ENCODE measurements around the gene AOAH. TPM values are rescaled to one million over a fixed set of nuclear protein-coding genes. Genes with fewer than 3 reads are reported as not detected.

AOAH gene
- total and polyA plus RNA-seq, 9 of the 15 experiments (the other 6 are each of a cell fraction or from before 2014, with no cell fraction given) = not detected

DNA sequence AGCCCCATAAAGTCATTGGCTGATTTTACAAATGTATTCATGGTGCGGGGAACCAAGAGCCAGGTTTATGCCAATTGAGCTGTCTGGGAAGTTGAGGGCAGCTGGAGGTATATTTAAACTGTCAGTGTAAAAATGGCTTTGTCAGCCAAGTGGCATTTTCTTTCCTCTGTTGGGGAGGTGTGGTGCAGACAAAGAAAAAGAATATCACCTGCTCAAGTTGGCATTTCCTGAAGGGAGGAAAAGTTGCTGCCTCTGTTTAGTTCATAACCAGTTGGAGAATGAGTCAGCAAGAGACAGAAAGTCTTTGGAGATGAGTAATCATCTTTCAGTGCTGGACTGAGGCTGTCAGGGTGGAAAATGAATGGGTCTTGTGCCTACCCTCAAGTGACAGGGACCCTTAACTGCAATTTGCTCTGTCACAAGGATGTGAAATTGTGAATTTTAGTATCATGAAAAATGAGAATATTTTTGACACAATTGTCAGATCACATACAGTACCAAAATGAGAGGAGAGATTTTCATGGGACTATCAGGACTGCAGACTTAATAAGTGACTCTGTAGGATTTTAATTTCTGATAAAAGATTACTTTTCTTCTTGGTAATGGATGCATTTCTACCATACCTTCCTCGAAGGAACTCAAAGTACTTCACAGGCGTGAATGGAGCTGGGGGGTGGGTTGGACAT, 197.3 kb downstream of the AOAH start (continued):
- TF ChIP-seq ZNF197 (CRISPR knock-in tag; IDR thresholded peaks at IDR 0.05; ENCODE audit: low read depth) = no peak
- peak; percentile 78; the same call in 1 of the 2 replicates for TF ChIP-seq MECOM (CRISPR knock-in tag; IDR thresholded peaks at IDR 0.05)
- peak; percentile 97 for TF ChIP-seq C11orf30 (IDR thresholded peaks at IDR 0.05; ENCODE audit: low read depth)
- peak; percentile 95 for TF ChIP-seq NFE2 (IDR thresholded peaks at IDR 0.05; ENCODE audit: low read depth)
- TF ChIP-seq, protein P1, sequence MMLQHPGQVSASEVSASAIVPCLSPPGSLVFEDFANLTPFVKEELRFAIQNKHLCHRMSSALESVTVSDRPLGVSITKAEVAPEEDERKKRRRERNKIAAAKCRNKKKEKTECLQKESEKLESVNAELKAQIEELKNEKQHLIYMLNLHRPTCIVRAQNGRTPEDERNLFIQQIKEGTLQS (IDR thresholded peaks at IDR 0.05) = peak; percentile 87
- TF ChIP-seq, protein P1 (CRISPR knock-in tag; conservative IDR thresholded peaks at IDR 0.05) = no peak
- TF ChIP-seq NFE2L1 (tag; IDR thresholded peaks at IDR 0.05; ENCODE audit: borderline replicate concordance, low read depth) = peak; percentile 66
- TF ChIP-seq SMAD4 (CRISPR knock-in tag; conservative IDR thresholded peaks at IDR 0.05) = 0 out of 2 replicates have a peak, but pooled peaks have one; percentile 37
- TF ChIP-seq JUND (IDR thresholded peaks at IDR 0.05; ENCODE audit: borderline replicate concordance, low read depth, low read length) = peak; percentile 82
- peak; percentile 83 for TF ChIP-seq JUND (tag; IDR thresholded peaks at IDR 0.05; ENCODE audit: borderline replicate concordance, low read depth, low read length)
- TF ChIP-seq SMARCA4 (IDR thresholded peaks at IDR 0.05) = peak; percentile 72
- TF ChIP-seq ARID1B (IDR thresholded peaks at IDR 0.05) = peak; percentile 59
- 0 out of 2 replicates have a peak, but pooled peaks have one; percentile 39 for TF ChIP-seq SMARCC2 (IDR thresholded peaks at IDR 0.05; ENCODE audit: low read depth)
- TF ChIP-seq, protein P2, sequence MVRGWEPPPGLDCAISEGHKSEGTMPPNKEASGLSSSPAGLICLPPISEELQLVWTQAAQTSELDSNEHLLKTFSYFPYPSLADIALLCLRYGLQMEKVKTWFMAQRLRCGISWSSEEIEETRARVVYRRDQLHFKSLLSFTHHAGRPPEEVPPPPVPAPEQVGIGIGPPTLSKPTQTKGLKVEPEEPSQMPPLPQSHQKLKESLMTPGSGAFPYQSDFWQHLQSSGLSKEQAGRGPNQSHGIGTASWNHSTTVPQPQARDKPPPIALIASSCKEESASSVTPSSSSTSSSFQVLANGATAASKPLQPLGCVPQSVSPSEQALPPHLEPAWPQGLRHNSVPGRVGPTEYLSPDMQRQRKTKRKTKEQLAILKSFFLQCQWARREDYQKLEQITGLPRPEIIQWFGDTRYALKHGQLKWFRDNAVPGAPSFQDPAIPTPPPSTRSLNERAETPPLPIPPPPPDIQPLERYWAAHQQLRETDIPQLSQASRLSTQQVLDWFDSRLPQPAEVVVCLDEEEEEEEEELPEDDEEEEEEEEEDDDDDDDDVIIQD (CRISPR knock-in tag; IDR thresholded peaks at IDR 0.05) = no peak
- peak; percentile 47; the same call in 1 of the 2 replicates for TF ChIP-seq EHMT2 (IDR thresholded peaks at IDR 0.05)
- peak; percentile 88 for TF ChIP-seq MAFK (IDR thresholded peaks at IDR 0.05; ENCODE audit: low read length)
- TF ChIP-seq, protein P3, sequence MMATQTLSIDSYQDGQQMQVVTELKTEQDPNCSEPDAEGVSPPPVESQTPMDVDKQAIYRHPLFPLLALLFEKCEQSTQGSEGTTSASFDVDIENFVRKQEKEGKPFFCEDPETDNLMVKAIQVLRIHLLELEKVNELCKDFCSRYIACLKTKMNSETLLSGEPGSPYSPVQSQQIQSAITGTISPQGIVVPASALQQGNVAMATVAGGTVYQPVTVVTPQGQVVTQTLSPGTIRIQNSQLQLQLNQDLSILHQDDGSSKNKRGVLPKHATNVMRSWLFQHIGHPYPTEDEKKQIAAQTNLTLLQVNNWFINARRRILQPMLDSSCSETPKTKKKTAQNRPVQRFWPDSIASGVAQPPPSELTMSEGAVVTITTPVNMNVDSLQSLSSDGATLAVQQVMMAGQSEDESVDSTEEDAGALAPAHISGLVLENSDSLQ (IDR thresholded peaks at IDR 0.05) = peak; percentile 87
